HG03439 (cell line): ENCODE results near the gene EGFR.

Source experiments
- ATAC-seq: cut with Tn5 transposase; IDR thresholded peaks from one replicate; pipeline ENCODE4 v1.9.1; 2021; ENCODE audit warnings: mild to moderate bottlenecking, moderate library complexity; ENCODE audit not compliant: unreplicated experiment

EGFR gene

GRCh38 chr7:55142919-55143600 lies 124.2 kb downstream of the EGFR start:
- no peak for ATAC-seq

DNA sequence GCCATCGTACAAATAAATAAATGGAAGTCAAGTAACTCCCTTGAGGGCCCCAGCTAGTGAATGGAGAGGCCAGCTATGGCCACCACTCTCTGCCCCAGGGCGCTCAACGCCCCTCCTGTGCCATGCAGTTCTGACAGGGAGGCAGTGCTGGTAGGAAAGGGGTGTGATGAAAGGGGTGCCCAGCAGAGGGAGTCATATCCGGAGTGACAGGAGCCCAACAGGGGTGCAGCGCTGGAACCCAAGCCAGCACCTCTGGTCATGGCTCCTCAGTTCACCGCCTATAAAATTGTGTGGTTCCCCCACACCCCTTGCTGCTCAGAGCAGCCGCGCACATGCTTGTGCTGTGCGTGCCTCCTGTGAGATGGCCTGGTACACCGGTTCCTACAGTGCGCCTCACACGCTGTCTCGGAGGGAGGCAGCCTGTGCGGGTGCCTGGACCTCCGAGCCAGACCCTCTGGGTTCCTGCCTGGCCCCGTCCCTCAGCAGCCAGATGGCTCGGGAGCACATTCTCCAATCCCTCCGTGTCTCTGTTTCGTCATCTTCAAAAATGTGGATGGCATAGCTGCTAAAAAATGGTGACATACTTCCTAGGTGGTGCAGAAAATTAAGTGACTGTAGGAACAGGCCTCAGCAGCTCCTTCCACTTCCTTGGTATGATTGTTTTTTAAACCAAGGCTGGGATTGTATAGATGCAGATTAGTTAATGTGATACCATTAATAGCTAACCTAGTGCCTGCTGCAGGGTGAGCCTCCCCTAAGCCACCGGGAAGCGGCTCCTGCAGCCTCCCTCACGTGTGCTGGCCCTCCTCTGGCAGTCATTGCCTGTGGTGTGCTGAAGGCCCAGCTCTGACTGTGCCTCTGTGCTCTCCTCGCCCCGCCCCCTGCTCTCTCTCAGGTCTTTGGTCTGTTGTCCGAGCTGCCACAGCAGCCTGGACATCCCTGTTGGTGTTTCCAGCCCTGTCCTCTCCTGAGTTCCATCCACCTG lies 125.8 kb downstream of the EGFR start:
- no peak for ATAC-seq

DNA sequence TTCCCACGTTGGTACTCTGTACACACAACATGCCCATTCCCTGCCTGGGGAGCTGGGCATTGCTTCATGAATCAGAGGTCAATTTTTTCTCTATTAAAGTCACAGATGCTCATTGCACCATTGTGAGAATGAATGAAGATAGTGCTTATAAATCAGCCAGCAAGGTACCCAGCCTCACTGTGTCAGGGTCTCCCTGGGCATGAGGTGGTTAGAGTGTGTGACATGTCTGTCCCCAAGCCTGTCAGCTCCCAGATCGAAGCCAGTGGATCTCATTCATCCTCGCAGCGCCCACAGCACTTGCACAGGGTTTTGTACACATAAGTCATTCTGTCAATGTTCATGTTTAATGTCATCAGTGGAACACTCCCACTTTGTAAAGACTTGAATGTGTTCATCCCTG lies 126.8 kb downstream of the EGFR start:
- ATAC-seq: no peak

DNA sequence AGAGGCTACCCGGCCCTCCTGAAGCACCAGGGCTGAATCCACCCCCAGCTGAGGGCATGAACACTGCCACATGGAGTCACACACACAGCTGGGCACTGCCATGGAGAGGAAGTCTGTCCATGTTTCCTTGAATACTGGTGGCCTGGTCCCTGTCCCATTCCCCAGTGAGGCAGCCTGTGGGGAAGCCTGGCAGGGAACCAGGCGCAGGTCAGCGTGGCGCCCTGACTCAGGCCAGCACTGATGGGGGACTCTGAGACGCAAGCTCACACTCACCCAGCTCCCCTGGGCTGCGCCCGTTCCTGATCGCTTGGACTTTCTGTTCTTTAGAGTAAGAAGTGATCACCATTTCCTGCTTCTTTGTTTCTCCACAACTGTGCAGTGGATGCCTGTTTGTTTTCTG lies 128.3 kb downstream of the EGFR start:
- ATAC-seq: no peak

GRCh38 chr7:55147736-55148135 lies 128.9 kb downstream of the EGFR start:
- no peak for ATAC-seq

GRCh38 chr7:55148571-55148970 lies 129.8 kb downstream of the EGFR start:
- no peak for ATAC-seq

DNA sequence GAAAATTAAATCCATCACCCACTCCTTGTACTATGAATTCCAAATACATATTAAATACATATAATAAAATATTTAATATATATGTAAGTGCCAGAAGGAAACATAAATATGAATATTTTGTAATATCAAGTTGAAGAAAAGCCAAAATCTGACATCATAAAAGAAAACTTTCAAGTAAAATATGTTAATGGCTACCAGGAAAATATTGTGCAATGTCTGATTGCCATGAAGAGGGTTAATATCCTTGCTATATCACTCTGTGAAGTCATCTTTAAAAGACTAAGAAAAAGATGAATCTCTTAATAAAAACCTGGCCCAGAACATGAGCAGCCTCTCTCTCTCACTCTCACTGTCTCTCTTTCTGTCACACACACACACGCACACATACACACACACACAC lies 130.2 kb downstream of the EGFR start:
- no peak for ATAC-seq

GRCh38 chr7:55150166-55150565 lies 131.3 kb downstream of the EGFR start:
- no peak for ATAC-seq

DNA sequence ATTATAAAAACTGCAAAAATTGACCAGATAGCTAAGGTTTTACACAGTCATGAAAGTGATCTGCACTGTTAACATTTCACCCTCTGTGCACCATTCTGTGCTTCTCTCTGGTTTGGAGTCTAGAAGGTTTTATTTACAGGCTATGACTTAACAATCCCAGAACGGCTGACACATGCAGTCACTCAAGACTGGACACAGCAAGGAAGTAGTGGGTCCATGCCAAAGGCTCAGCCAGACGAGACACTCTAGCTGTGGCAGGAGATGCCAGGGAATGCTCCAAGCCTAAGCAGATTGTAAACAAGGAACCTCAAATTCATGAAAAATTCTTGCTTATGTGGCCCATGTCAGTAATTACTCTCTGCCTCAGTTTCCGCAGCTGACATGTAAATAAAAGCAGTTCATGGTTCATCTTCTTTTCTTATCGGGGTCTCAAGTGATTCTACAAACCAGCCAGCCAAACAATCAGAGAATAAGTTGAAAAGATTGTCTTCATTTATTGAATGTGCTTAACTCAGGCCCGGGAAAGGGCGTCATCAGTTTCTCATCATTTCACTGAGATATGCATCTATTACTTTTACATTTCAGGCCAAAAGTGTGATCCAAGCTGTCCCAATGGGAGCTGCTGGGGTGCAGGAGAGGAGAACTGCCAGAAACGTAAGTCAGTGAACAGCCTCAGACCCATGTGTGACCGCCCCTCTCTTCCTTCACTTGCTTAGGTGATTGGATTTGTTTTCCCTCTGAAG lies 132.1 kb downstream of the EGFR start:
- ATAC-seq: no peak

GRCh38 chr7:55152516-55152915 lies 133.7 kb downstream of the EGFR start:
- ATAC-seq: no peak

GRCh38 chr7:55154096-55154495 lies 135.3 kb downstream of the EGFR start:
- no peak for ATAC-seq

DNA sequence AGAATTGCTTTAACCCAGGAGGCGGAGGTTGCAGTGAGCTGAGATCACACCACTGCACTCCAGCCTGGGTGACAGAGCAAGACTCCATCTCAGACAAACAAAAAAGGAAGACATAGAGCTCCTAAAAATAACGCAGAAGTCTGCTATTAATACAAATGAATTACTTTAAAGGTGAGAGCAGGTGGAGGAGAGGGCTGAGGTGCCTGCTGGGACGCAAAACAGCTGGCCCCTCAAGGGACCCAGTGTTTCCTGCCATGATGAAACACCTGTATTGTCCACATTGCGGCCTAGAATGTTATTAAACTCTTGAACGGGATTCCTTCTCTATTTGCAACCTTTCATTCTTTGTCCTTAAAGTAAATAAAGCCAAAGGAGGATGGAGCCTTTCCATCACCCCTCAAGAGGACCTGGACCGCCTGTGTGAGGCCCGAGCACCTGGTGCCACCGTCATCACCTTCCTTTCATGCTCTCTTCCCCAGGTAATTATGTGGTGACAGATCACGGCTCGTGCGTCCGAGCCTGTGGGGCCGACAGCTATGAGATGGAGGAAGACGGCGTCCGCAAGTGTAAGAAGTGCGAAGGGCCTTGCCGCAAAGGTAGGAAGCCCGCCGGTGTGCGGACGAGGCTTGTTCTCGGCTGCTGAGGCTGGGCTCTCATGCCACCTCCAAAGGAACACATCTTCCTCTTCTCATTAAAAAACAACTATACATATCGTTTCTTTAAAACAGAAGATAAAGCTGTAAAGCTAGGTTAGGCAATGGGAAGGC lies 136.7 kb downstream of the EGFR start:
- ATAC-seq: no peak

- no peak for ATAC-seq
Measured at GRCh38 chr7:55156919-55157763, 138.3 kb downstream of the EGFR start.

GRCh38 chr7:55157764-55158105 lies 138.9 kb downstream of the EGFR start:
- ATAC-seq: no peak

- ATAC-seq: no peak
Measured at GRCh38 chr7:55158541-55159382, 139.9 kb downstream of the EGFR start.

DNA sequence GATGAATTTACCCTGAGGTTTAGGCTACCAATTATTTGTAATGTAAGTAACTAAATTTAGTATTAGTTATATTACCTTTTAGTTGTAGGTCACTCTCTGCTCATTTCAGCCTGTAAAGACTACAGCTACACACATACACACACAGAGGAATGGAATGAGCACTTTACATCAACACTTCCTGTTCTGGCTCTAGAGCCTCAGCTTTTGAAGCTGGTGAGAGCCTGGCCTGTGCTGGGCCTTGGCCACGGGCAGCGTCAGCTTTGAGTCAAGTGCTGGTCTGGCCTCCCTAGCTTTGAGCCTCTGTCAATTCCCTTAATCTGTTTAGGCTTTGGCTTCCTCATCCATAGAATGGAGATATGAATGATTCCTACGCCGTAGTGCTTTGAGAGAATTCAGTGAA lies 141.7 kb downstream of the EGFR start:
- no peak for ATAC-seq

DNA sequence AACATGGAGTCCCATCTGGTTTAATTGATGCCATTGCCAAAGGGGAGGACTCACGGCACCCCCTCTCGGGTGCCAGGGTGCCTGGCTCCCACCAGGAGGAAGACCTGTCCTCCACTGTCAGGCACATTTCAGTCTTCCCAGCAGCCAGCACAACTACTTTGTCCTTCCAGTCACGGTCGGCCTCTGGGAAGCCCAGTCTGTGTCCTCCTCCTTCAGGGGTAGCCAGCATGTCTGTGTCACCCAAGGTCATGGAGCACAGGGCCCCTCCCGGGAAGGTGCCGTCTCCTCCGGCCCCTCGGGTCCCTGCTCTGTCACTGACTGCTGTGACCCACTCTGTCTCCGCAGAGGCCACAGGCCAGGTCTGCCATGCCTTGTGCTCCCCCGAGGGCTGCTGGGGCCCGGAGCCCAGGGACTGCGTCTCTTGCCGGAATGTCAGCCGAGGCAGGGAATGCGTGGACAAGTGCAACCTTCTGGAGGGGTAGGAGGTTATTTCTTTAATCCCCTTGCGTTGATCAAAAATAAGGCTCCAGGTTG lies 142.4 kb downstream of the EGFR start:
- no peak for ATAC-seq

- no peak for ATAC-seq
Measured at GRCh38 chr7:55162476-55162875, 143.7 kb downstream of the EGFR start.

- no peak for ATAC-seq
Measured at GRCh38 chr7:55163733-55164132, 144.9 kb downstream of the EGFR start.
